Left cardiac atrium (tissue), 4 donors: Measurements from ENCODE around the gene ETNK2. TPM values are rescaled to one million over a fixed set of nuclear protein-coding genes. Genes with fewer than 3 reads are reported as not detected.

Source experiments
- ATAC-seq, 2 donors: fragments of 200-7000 bp; cut with Tn5 transposase; one replicate each; pipeline ENCODE4 v1.9.1; 2020; ENCODE audit warnings: mild to moderate bottlenecking in 2 of 2, moderate library complexity in 2 of 2
- DNase-seq: peaks from one replicate; pipeline ENCODE4 v3.0.0-alpha.2; 2020
- intact Hi-C, 2 donors: fragments of 100-400 bp; cut with DNase I; formaldehyde crosslinking; loops; one replicate each; pipeline versions ENCODE4 v1.14.1 to v1.15.1; 2022 to 2023
- total RNA-seq, 2 donors: library from RNA; stranded (reverse); fragmentation: NEBNext Ultra II Directional; extraction: Animal tissue kit (Norgen Biotek cat#: 25700); gene quantifications; one replicate each; pipeline ENCODE4 v1.2.1, GENCODE V29; 2021
- donor health status: DM: no; HTN: yes; CAD: no.
- donor health status: DM: no; HTN: yes; CAD: no; lungs with severe emphysema.
- donor health status: DM: yes; HTN: yes; CAD: no.
- donor health status: Dilated cardiomyopathy.

ETNK2 gene
- total RNA-seq, 2 donors from 2014 or later, result 5.3 to 6.2 TPM

GRCh38 chr1:204180133-204180532, 28.3 kb upstream of the ETNK2 start:
- intact Hi-C loops, result no loop called here
- DNase-seq (no peak), ATAC-seq (no peak)

GRCh38 chr1:204178487-204179281, 26.8 kb upstream of the ETNK2 start:
- intact Hi-C loops, result no loop called here
- ATAC-seq, result no peak
- DNase-seq, result no peak

- intact Hi-C loops, result no loop called here
- ATAC-seq, result no peak
These were observed 25.3 kb upstream of the ETNK2 start for GRCh38 chr1:204177133-204177532.

DNA sequence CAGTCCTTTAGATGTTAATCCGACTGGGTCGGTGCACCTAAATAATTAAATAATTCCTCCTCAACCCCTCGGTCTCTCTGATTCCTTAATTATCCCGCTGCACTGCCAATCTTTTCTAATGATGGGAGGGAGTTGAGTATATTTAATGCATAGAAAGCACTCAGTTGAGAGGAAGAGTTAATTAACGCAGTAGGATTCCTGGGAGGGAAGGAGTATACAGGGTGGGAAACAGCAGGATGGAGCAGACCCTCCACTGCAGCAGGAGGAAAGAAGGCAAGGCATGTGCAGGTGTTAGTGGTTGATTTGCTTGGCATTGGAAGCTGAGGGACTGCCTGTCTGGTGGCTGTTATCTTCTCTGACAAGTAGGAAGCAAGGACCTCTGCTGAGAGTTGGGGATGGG, 24.2 kb upstream of the ETNK2 start:
- ATAC-seq, result no peak
- intact Hi-C loops, result no loop called here
- DNase-seq, result no peak

More at GRCh38 chr1:204177133-204177532, 25.3 kb upstream of the ETNK2 start:
- no peak for DNase-seq

DNA sequence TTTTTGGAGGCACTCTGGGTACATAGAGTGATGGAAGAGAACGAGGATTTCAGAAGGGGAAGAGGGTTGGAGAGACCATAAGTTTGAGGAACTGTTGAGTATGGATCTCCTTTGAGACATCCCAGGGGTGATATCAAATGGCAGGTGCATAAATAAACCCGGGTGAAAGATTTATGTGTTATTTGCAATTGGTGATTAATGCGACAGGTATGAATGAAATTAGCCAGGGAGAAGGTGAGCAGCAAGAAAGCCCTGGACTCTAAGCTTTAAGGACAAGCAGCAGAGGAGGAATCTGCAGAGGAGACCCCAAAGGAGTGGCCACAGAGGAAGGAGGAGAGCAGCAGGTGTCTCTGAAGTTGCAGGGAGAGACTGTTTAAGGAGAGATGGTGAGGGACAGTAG, 23.1 kb upstream of the ETNK2 start:
- ATAC-seq, result no peak
- intact Hi-C loops, result no loop called here
- DNase-seq, result no peak

DNA sequence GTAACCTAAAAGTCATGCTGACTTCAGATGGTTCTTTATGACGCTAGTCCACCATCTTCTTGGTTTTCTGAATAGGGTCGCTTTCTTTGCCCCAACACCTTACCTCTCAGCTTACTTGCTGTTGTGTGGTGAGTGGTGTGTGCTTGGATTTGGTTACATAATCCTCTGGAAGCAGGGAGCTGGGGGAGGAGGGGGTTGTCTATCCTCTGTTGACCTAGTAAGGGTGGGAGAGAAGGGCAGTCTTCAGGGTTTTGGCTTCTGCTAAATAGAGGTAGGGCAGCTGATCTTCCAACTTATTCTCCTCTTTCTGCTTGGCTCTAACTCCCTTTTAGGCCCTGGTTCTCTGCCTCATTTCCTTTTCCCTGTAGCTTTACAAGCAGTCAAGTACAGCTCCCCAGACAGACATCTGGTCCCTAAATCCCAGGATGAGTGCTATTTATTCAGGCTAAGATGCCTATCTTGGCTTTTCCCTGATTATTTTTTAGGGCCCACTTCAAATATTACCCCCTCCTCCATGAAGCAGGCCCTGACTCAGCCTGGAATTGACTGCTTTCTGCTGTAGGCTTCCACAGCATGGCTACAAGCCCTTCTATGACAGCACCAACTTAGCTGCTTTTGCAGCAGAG, 20.7 kb upstream of the ETNK2 start:
- no peak for ATAC-seq
- intact Hi-C loops, result no loop called here
- no peak for DNase-seq

DNA sequence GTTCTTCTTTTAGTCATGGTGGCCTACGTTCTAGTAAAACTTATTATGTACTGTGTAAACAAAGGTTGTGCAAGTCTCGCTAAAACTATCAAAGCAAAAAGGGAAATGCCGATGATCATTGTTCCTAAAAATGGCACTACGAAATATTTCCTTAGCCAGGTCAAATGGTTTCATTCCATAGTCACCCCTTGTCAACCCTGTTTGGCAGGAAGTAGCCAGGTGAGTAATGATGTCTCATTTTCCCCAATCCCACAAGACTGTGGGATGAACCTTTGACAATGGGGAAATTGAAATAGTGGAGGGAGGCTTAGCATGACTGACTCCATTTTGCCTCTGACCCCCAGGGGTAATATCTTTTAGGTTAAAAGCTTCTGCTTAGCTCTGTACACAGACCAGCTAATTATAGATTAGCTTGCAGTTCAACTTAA, 19.9 kb upstream of the ETNK2 start:
- no peak for DNase-seq

DNA sequence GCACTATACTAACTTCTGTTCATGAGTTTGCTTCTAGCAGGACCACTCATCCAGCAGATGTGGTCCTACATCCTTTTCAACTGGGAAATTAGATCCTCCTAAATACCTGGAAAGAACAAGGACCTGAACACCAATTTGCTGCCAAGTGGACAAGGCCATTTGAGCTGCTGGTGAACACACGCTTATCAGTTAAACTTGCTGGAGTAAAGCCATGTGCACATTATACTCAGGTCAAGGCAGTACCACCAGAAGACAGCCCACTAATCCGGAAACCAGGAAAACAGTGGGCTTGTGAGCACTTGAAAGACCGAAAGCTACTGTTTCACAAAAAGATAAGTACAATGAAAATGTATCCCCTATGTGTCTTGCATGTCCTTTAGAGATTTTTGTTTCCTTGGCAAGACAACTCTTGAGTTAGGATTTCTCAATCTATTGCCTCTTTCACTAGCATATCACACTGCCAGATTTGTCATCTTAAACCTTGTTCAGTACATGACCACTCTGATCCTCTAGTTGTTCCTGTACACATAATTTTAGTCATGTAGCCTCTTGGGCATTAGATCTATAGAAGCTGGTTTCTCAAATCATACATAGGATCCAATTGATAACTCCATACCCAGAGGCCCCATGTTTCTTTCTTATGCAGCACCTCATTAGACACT, 18.8 kb upstream of the ETNK2 start:
- ATAC-seq (no peak), DNase-seq (no peak)
- intact Hi-C loops, result no loop called here

More for the DNA sequence above, 19.9 kb upstream of the ETNK2 start:
- no peak for ATAC-seq
- intact Hi-C loops, result no loop called here

- intact Hi-C loops, result no loop called here
- DNase-seq (no peak), ATAC-seq (no peak)
These were observed 18.0 kb upstream of the ETNK2 start for GRCh38 chr1:204169858-204170257.

- intact Hi-C loops, result no loop called here
- no peak for DNase-seq
- no peak for ATAC-seq
These were observed 15.9 kb upstream of the ETNK2 start for GRCh38 chr1:204167730-204168129.

GRCh38 chr1:204166219-204166618, 14.4 kb upstream of the ETNK2 start, which contains the start of gene REN:
REN (minus strand) TSS chr1:204166337; CDS start chr1:204166293, 44 bp downstream.
- DNase-seq (no peak), ATAC-seq (no peak)
- intact Hi-C loops, result no loop called here

GRCh38 chr1:204162494-204163074, 10.7 kb upstream of the ETNK2 start:
- intact Hi-C loops, result loop anchor here (2.0 to 5.0 kb wide), 4 partner anchors 44 to 200 kb away; no protein-coding TSS in a partner anchor
- peak; percentile 81 for DNase-seq
- peak; percentile 93 for ATAC-seq

DNA sequence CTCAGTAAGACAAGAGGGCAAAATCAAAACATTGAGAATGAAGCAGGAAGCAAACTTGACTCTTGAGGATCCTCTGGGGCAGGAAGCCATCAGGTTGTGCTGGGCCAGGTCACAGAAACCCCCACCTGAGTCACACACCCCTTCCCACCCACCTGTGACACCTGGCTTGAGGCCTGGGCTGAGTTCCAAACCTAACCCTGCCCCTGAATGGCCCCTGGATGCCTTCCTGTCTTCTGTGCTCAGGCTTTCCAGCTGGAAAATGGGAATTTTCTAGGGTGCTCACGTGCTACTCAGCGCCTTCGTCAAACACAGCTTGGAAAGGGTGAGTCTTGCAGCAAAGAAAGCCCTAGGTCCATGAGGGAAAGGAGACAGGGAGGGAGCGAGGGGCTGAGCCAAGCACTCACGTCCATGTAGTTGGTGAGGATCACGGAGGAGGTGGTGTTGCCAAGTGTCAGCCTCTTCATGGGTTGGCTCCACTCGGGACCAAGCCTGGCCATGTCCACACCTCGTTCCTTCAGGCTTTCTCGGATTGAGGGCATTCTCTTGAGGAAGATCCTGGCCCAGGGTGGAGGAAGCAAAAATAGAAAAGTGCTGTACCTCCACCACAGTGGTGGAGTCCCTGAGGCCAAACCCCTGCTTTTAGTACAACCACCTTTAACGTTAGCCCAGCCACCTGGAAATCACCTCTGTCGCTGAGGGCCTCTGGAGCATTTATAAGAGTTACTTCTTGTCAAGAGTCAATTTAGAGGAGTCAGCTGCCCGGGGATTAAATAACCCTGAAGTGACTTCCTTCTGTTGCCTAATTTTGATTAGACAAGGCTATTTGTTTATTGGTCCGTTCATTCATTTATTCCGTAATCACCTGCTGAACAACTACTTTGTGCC, 10.0 kb upstream of the ETNK2 start:
- ATAC-seq (no peak), DNase-seq (no peak)
- intact Hi-C loops, result loop anchor here (2.0 to 5.0 kb wide), 4 partner anchors 45 to 201 kb away; no protein-coding TSS in a partner anchor

- no peak for ATAC-seq
- DNase-seq, result no peak
- intact Hi-C loops, result no loop called here
These were observed 6.1 kb upstream of the ETNK2 start for GRCh38 chr1:204157962-204158361.

- intact Hi-C loops, result no loop called here
- DNase-seq (peak; percentile 2), ATAC-seq (no peak)
These were observed 4.0 kb upstream of the ETNK2 start for GRCh38 chr1:204155881-204156280.

- DNase-seq (no peak), ATAC-seq (no peak)
- intact Hi-C loops, result no loop called here
These were observed 2.9 kb upstream of the ETNK2 start for GRCh38 chr1:204154568-204155255.

GRCh38 chr1:204153667-204154066, 1.8 kb upstream of the ETNK2 start:
- no peak for DNase-seq
- no peak for ATAC-seq
- intact Hi-C loops, result no loop called here
